HPDE6-E6E7 (cell line): ENCODE data around the gene PTPRK.
"Not testable (repeated sequence)": the region's sequence is repeated elsewhere in the genome, so short reads cannot be mapped to it uniquely, and the experiment has no call there.

Source experiments
- DNase-seq: peaks from one replicate; pipeline ENCODE4 v3.0.0; 2011; ENCODE audit warnings: missing footprints; ENCODE audit errors: extremely low spot score

The PTPRK gene

GRCh38 chr6:128491610-128492206, 28.7 kb downstream of the PTPRK start:
- no peak for DNase-seq

GRCh38 chr6:128491100-128491581, 29.3 kb downstream of the PTPRK start:
- no peak for DNase-seq

- DNase-seq = no peak
Measured at GRCh38 chr6:128487746-128488145, 32.7 kb downstream of the PTPRK start.

- no peak for DNase-seq
Measured at GRCh38 chr6:128487055-128487454, 33.3 kb downstream of the PTPRK start.

- DNase-seq = not testable (repeated sequence)
Measured at GRCh38 chr6:128486580-128486979, 33.8 kb downstream of the PTPRK start.

GRCh38 chr6:128483472-128484135, 36.8 kb downstream of the PTPRK start:
- DNase-seq = no peak

- DNase-seq = no peak
Measured at GRCh38 chr6:128482642-128483041, 37.8 kb downstream of the PTPRK start.

GRCh38 chr6:128479991-128480390, 40.4 kb downstream of the PTPRK start:
- DNase-seq = no peak

GRCh38 chr6:128479048-128479666, 41.2 kb downstream of the PTPRK start:
- no peak for DNase-seq

GRCh38 chr6:128478230-128479047, 42.0 kb downstream of the PTPRK start:
- DNase-seq = no peak

GRCh38 chr6:128474933-128475332, 45.5 kb downstream of the PTPRK start:
- no peak for DNase-seq

- no peak for DNase-seq
Measured at GRCh38 chr6:128474481-128474880, 45.9 kb downstream of the PTPRK start.

GRCh38 chr6:128471907-128472306, 48.5 kb downstream of the PTPRK start:
- DNase-seq = no peak

- DNase-seq = no peak
Measured at GRCh38 chr6:128465368-128466343, 54.7 kb downstream of the PTPRK start.

GRCh38 chr6:128464790-128465189, 55.6 kb downstream of the PTPRK start:
- DNase-seq = no peak

- DNase-seq = no peak
Measured at GRCh38 chr6:128463942-128464341, 56.5 kb downstream of the PTPRK start.

GRCh38 chr6:128461501-128461900, 58.9 kb downstream of the PTPRK start:
- no peak for DNase-seq

GRCh38 chr6:128456510-128457230, 63.7 kb downstream of the PTPRK start:
- no peak for DNase-seq

- no peak for DNase-seq
Measured at GRCh38 chr6:128455959-128456358, 64.4 kb downstream of the PTPRK start.

GRCh38 chr6:128452713-128453112, 67.7 kb downstream of the PTPRK start:
- DNase-seq = no peak
